SU-DHL-6 (cell line): ENCODE results near the gene MINK1.
"Not testable (repeated sequence)": the region's sequence is repeated elsewhere in the genome, so short reads cannot be mapped to it uniquely, and the experiment has no call there.

ENCODE experiments used
- H2AFZ ChIP-seq: fragments of 200-600 bp; sonication (generic); 2 replicates; pipeline ENCODE4 v1.6.1; 2014; ENCODE audit warnings: low read depth, mild to moderate bottlenecking, moderate library complexity, mixed read lengths, antibody characterized with exemption, low read length; ENCODE audit not compliant: severe bottlenecking
- H3F3A ChIP-seq: fragments of 200-600 bp; shearing (Covaris generic); 2 replicates; pipeline ENCODE4 v1.6.0; 2016; ENCODE audit warnings: antibody characterized with exemption, mild to moderate bottlenecking; ENCODE audit not compliant: insufficient read depth
- H3K27ac ChIP-seq: fragments of 200-600 bp; sonication (generic); 2 replicates; pipeline ENCODE4 v1.5.1; 2016; ENCODE audit warnings: low read depth, mild to moderate bottlenecking, low read length, moderate library complexity, mixed read lengths
- H3K27me3 ChIP-seq: fragments of 200-600 bp; sonication (generic), shearing (Covaris generic); 2 replicates; pipeline ENCODE4 v1.6.0; 2014; ENCODE audit warnings: mild to moderate bottlenecking, low read length
- H3K36me3 ChIP-seq: fragments of 200-600 bp; sonication (generic); 2 replicates; pipeline ENCODE4 v1.6.1; 2014; ENCODE audit warnings: mild to moderate bottlenecking, low read length, mixed read lengths
- H3K4me2 ChIP-seq: fragments of 300-600, 200-600 bp; shearing (Covaris generic), sonication (generic); 2 replicates; pipeline ENCODE4 v1.6.0; 2014; ENCODE audit warnings: low read length, low read depth, mild to moderate bottlenecking; ENCODE audit not compliant: poor library complexity, severe bottlenecking
- H3K4me3 ChIP-seq: fragments of 200-600 bp; sonication (generic); 2 replicates; pipeline ENCODE4 v1.5.1; 2014; ENCODE audit warnings: antibody characterized with exemption, low read length, mild to moderate bottlenecking, mixed read lengths; ENCODE audit not compliant: insufficient read depth, poor library complexity, severe bottlenecking
- H3K79me2 ChIP-seq: fragments of 200-600 bp; sonication (generic); 2 replicates; pipeline ENCODE4 v1.6.1; 2014; ENCODE audit warnings: mild to moderate bottlenecking, low read length, moderate library complexity; ENCODE audit not compliant: insufficient read depth
- H3K9ac ChIP-seq: fragments of 200-600 bp; sonication (generic); 2 replicates; pipeline ENCODE4 v1.7.0; 2014; ENCODE audit warnings: mild to moderate bottlenecking, low read length
- H3K9me2 ChIP-seq: fragments of 200-600 bp; sonication (generic); replicated peaks from 2 replicates; pipeline ENCODE4 v1.6.1; 2014; ENCODE audit warnings: low read length; ENCODE audit not compliant: insufficient read depth
- H3K9me3 ChIP-seq: fragments of 200-600 bp; sonication (generic); 2 replicates; pipeline ENCODE4 v1.6.1; 2014; ENCODE audit warnings: low read length, mixed read lengths; ENCODE audit not compliant: insufficient read depth
- H4K20me1 ChIP-seq: fragments of 200-600 bp; sonication (generic); 2 replicates; pipeline ENCODE4 v1.6.1; 2014; ENCODE audit warnings: low read depth, mild to moderate bottlenecking, antibody characterized with exemption, low read length, moderate library complexity, mixed read lengths
- CTCF ChIP-seq: fragments of 200-600 bp; sonication (generic); IDR thresholded peaks from one replicate; pipeline ENCODE4 v1.5.1; 2017; ENCODE audit warnings: antibody characterized with exemption, mild to moderate bottlenecking, low read length, moderate library complexity; ENCODE audit not compliant: insufficient read depth, poor library complexity, severe bottlenecking
- EZH2phosphoT487 ChIP-seq: fragments of 200-600 bp; sonication (generic), shearing (Covaris generic); conservative IDR thresholded peaks from 2 replicates; pipeline ENCODE4 v1.6.1; 2018; ENCODE audit warnings: mild to moderate bottlenecking, antibody characterized with exemption, low read length, moderate library complexity, mixed read lengths

The MINK1 gene

DNA sequence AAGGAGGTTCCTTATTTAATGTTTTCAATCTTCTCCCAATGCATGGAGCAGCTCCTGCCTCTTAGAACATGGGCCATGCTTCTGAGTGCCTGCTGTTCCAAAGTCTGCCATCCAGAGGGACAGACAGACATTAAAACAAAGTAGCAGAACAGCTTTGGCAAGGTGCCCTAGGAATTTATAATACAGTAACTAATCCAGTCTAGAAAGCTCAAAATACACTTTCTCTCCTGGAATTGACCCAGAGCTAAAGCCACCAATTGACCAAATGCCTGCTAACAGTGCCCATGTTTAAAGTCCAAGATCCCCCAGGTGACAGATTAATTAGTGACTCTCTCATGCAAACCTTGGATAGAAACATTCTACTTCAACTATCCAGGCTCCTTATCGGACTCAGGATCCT lies 80.9 kb downstream of the MINK1 start:
- no peaks in the 10 kb centered on the region for H3K79me2 ChIP-seq
- no peaks in the 10 kb centered on the region for H3K36me3 ChIP-seq

DNA sequence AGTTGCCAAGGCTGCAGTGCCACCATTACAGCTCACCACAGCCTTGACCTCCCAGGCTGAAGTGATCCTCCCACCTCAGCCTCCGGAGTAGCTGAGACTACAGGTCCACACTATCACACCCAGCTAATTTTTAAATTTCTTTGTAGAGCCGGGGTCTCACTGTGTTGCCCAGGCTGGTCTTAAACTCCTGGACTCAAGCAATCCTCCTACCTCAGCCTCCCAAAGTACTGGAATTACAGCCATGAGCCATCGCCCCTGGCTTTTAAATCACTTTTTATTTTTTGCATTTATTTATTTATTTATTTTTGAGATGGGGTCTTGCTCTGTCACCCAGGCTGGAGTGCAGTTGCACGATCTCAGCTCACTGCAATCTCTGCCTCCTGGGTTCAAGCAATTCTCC lies 81.4 kb downstream of the MINK1 start:
- H3K4me2 ChIP-seq, H3K27ac ChIP-seq, H2AFZ ChIP-seq, H3K27me3 ChIP-seq, H3K9ac ChIP-seq, H3K4me3 ChIP-seq, H3K9me3 ChIP-seq, H3F3A ChIP-seq, H3K79me2 ChIP-seq, H3K36me3 ChIP-seq, H3K9me2 ChIP-seq, H4K20me1 ChIP-seq: not testable (repeated sequence)

More for the DNA sequence above, 80.9 kb downstream of the MINK1 start:
- H3F3A ChIP-seq: no peaks in the 10 kb centered on the region
- no peak overlapping the region for H3K4me3 ChIP-seq
- H3K27me3 ChIP-seq: no peaks in the 10 kb centered on the region
- no peak overlapping the region for H3K4me2 ChIP-seq
- no peak overlapping the region for H3K27ac ChIP-seq
- H3K9ac ChIP-seq: no peak overlapping the region
- no peaks in the 10 kb centered on the region for H3K9me3 ChIP-seq
- TF ChIP-seq EZH2phosphoT487 (no peak), CTCF (no peak)
- H4K20me1 ChIP-seq: no peaks in the 10 kb centered on the region
- H2AFZ ChIP-seq: no peak overlapping the region
- no peaks in the 10 kb centered on the region for H3K9me2 ChIP-seq

DNA sequence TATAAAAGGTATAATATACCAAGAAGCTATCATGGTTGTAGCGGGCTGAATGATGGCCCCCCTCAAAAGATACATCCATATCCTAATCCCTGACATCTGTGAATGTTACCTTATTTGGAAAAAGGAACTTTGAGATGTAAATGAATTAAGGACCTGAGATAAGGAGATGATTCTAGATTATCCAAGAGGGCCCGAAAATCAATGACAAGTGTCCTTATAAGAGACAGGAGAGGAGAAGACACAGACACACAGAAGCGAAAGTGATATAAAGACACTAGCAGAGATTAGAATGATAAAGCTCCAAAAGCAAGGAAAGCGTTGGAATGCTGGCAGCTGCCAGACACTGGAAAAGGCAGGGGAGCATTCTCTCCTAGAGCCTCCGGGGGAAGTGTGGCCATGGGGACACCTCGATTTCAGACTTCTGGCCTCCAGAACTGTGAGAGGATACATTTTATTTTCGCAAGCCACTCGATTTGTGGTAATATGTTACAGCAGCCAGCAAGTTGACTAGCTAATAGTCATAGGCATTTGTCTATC lies 86.4 kb downstream of the MINK1 start:
- no peaks in the 10 kb centered on the region for H4K20me1 ChIP-seq
- no peaks in the 10 kb centered on the region for H3K27me3 ChIP-seq
- H3K9ac ChIP-seq: no peak overlapping the region
- H3K36me3 ChIP-seq: no peaks in the 10 kb centered on the region
- no peak overlapping the region for H3K4me2 ChIP-seq
- H3K79me2 ChIP-seq: no peaks in the 10 kb centered on the region
- H3F3A ChIP-seq: no peaks in the 10 kb centered on the region
- TF ChIP-seq EZH2phosphoT487 (no peak), CTCF (no peak)
- no peaks in the 10 kb centered on the region for H3K9me3 ChIP-seq
- H3K27ac ChIP-seq: no peak overlapping the region
- no peaks in the 10 kb centered on the region for H3K9me2 ChIP-seq
- H3K4me3 ChIP-seq: no peak overlapping the region
- H2AFZ ChIP-seq: no peak overlapping the region

GRCh38 chr17:4920351-4921048 lies 87.4 kb downstream of the MINK1 start:
- Histone ChIP-seq H3K9me3 (no peaks in the 10 kb centered on the region), H3K9me2 (no peaks in the 10 kb centered on the region), H3K4me3 (no peak overlapping the region), H3K36me3 (no peaks in the 10 kb centered on the region), H3K79me2 (no peaks in the 10 kb centered on the region), H3F3A (no peaks in the 10 kb centered on the region), H3K4me2 (no peak overlapping the region), H3K9ac (no peak overlapping the region), H2AFZ (no peak overlapping the region), H3K27ac (no peak overlapping the region), H3K27me3 (no peaks in the 10 kb centered on the region), H4K20me1 (no peaks in the 10 kb centered on the region)
- TF ChIP-seq EZH2phosphoT487: no peak
